Measurements from ENCODE around the gene RARS1. TPM values are rescaled to one million over a fixed set of nuclear protein-coding genes. Genes with fewer than 3 reads are reported as not detected.

The RARS1 gene
- total and polyA plus RNA-seq, 2 experiments from 2014 or later, result 56.2 to 187 TPM

- Histone ChIP-seq H3K9me3 (ENCODE audit: low read depth) (no peaks in the 10 kb centered on the region), H3K4me2 (no peak overlapping the region), H3K79me2 (no peaks in the 10 kb centered on the region), H4K20me1 (ENCODE audit: insufficient read depth, poor library complexity, severe bottlenecking) (no peaks in the 10 kb centered on the region), H3K27ac (no peak overlapping the region), H3K27me3 (no peaks in the 10 kb centered on the region), H3K9me2 (replicated peaks; ENCODE audit: insufficient read depth) (no peaks in the 10 kb centered on the region), H3K4me3 (no peak overlapping the region), H3K36me3 (replicated peaks; ENCODE audit: insufficient read depth, low read depth) (no peaks in the 10 kb centered on the region), H2AFZ (no peak overlapping the region), H3K4me1 (ENCODE audit: insufficient read depth) (no peaks in the 10 kb centered on the region)
- DNase-seq (ENCODE audit: low spot score), result no peak
- TF ChIP-seq EZH2phosphoT487 (IDR thresholded peaks at IDR 0.05; ENCODE audit: low read depth, severe bottlenecking, unreplicated experiment) (no peak), EZH2 (IDR thresholded peaks at IDR 0.05; ENCODE audit: borderline replicate concordance) (no peak), CTCF (IDR thresholded peaks at IDR 0.05; ENCODE audit: poor library complexity) (no peak)
- 83% methylated on average over 4 of the region's 4 CpGs for WGBS (ENCODE audit: low lambda C conversion rate, missing lambda C conversion rate)
Observed at GRCh38 chr5:168443950-168444700, 42.1 kb upstream of the RARS1 start.

DNA sequence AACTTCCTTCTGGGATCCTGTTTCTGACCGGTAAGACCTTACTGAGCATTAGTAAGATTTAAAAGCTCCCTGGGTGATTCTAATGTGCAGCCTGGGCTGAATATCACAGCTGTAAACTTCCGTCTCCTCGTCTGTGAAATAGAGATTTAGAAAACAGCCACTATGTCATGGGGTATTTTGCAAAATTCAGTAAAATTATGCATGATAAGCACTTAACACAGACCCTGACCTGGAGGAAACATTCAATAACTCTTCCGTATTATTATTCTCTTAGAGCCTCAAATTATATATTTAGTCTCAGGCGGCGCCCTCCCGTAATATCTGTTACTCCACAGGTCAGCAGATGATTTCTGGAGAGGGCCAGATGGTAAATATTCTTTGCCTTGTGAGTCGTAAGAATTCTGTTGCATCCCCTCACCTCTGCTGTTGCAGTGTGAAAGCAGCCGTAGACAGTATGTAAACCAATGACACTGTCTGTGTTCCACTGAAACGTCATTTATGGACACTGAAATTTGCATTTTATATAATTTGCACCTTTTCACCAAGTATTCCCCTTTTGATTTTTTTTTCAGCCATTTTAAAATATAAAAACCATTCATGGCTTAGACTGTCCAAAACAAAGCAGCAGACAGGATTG lies 39.2 kb upstream of the RARS1 start:
- no peaks in the 10 kb centered on the region for H4K20me1 ChIP-seq (ENCODE audit: insufficient read depth, poor library complexity, severe bottlenecking)
- no peaks in the 10 kb centered on the region for H3K79me2 ChIP-seq
- H2AFZ ChIP-seq, result no peak overlapping the region
- H3K4me2 ChIP-seq, result no peak overlapping the region
- no peaks in the 10 kb centered on the region for H3K36me3 ChIP-seq (replicated peaks; ENCODE audit: insufficient read depth, low read depth)
- no peak for DNase-seq (ENCODE audit: low spot score)
- TF ChIP-seq CTCF (IDR thresholded peaks at IDR 0.05; ENCODE audit: poor library complexity) (no peak), EZH2phosphoT487 (IDR thresholded peaks at IDR 0.05; ENCODE audit: low read depth, severe bottlenecking, unreplicated experiment) (no peak), EZH2 (IDR thresholded peaks at IDR 0.05; ENCODE audit: borderline replicate concordance) (no peak)
- no peaks in the 10 kb centered on the region for H3K27me3 ChIP-seq
- 78% methylated on average over 10 of the region's 10 CpGs for WGBS (ENCODE audit: low lambda C conversion rate, missing lambda C conversion rate)
- no peaks in the 10 kb centered on the region for H3K9me3 ChIP-seq (ENCODE audit: low read depth)
- H3K27ac ChIP-seq, result no peak overlapping the region
- H3K4me3 ChIP-seq, result no peak overlapping the region
- H3K9me2 ChIP-seq (replicated peaks; ENCODE audit: insufficient read depth), result no peaks in the 10 kb centered on the region
- H3K4me1 ChIP-seq (ENCODE audit: insufficient read depth), result no peaks in the 10 kb centered on the region

DNA sequence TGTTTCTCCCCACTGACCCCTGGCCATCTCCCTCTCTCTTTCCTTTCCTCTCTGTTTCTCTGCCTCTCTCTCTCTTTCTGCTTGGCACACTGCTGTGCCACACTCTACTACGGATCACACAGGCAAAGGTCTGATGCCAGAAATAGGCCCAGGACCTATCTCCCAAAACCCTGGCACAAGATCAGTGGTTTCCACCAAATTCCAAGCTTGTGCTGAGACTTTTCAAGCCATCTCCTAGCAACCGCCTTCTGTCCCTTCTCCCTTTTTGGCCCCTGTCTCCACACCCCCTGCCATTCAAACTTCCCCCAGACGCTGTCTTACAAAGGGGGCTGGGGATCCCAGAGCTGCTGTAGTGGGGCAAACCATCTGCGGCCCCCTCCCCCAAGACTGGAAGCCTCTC lies 38.5 kb upstream of the RARS1 start:
- Histone ChIP-seq H3K27me3 (no peaks in the 10 kb centered on the region), H3K9me3 (ENCODE audit: low read depth) (no peaks in the 10 kb centered on the region), H3K9me2 (replicated peaks; ENCODE audit: insufficient read depth) (no peaks in the 10 kb centered on the region), H2AFZ (no peak overlapping the region), H3K79me2 (no peaks in the 10 kb centered on the region), H3K4me2 (no peak overlapping the region), H3K4me3 (no peak overlapping the region), H3K4me1 (ENCODE audit: insufficient read depth) (no peaks in the 10 kb centered on the region), H3K27ac (no peak overlapping the region), H4K20me1 (ENCODE audit: insufficient read depth, poor library complexity, severe bottlenecking) (no peaks in the 10 kb centered on the region), H3K36me3 (replicated peaks; ENCODE audit: insufficient read depth, low read depth) (no peaks in the 10 kb centered on the region)
- DNase-seq (ENCODE audit: low spot score), result no peak
- TF ChIP-seq CTCF (IDR thresholded peaks at IDR 0.05; ENCODE audit: poor library complexity) (no peak), EZH2 (IDR thresholded peaks at IDR 0.05; ENCODE audit: borderline replicate concordance) (no peak), EZH2phosphoT487 (IDR thresholded peaks at IDR 0.05; ENCODE audit: low read depth, severe bottlenecking, unreplicated experiment) (no peak)
- 97% methylated on average over 4 of the region's 4 CpGs for WGBS (ENCODE audit: low lambda C conversion rate, missing lambda C conversion rate)
